ENCODE measurements around the gene ANKRD13D. TPM values are rescaled to one million over a fixed set of nuclear protein-coding genes. Genes with fewer than 3 reads are reported as not detected.

Gene ANKRD13D
- total and polyA plus RNA-seq, 10 donors, result 65.2 to 151 (median 126) TPM

DNA sequence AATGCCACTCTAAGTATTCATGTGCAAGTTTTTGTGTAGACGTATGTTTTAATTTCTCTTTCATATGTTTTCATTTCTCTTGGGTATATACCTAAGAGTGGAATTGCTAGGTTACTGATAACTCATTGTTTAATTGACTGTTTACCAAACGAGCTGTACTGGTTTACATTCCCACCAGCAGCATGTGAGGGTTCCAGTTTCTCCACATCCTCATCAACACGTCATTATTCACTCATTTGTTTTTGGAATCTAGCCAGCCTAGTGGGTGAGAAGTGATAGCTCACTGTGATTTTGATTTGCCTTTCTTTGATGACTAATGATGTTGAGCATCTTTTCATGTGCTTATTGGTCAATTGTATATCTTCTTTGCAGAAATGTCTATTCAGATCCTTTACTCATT, 4.0 kb downstream of the ANKRD13D start:
- intact Hi-C loops (cut with DNase I; ENCODE audit: low total_unique reads), result no loop called here
- H3K9me3 ChIP-seq, result peaks cover 5 to 21% (median 19%) of the 10 kb centered on the region in 8 donors
- no peaks in the 10 kb centered on the region for H3K27me3 ChIP-seq (replicated peaks in 1 of 7)
- H3K36me3 ChIP-seq, result peaks cover 0 to 82% (median 49%) of the 10 kb centered on the region in 6 donors
- H3K27ac ChIP-seq, result peak overlapping the region in 4 of 8 donors; percentile 16 to 100 (median 38)
- 39 to 57% (median 43%) methylated on average over 3 of the region's 3 CpGs for WGBS, 5 donors
- DNase-seq, result no peak
- H3K4me3 ChIP-seq, result no peak overlapping the region
- TF ChIP-seq, protein P1, sequence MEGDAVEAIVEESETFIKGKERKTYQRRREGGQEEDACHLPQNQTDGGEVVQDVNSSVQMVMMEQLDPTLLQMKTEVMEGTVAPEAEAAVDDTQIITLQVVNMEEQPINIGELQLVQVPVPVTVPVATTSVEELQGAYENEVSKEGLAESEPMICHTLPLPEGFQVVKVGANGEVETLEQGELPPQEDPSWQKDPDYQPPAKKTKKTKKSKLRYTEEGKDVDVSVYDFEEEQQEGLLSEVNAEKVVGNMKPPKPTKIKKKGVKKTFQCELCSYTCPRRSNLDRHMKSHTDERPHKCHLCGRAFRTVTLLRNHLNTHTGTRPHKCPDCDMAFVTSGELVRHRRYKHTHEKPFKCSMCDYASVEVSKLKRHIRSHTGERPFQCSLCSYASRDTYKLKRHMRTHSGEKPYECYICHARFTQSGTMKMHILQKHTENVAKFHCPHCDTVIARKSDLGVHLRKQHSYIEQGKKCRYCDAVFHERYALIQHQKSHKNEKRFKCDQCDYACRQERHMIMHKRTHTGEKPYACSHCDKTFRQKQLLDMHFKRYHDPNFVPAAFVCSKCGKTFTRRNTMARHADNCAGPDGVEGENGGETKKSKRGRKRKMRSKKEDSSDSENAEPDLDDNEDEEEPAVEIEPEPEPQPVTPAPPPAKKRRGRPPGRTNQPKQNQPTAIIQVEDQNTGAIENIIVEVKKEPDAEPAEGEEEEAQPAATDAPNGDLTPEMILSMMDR (IDR thresholded peaks at IDR 0.05 in 8 of 11, conservative IDR thresholded peaks at IDR 0.05 in 3 of 11), result no peak
- TF ChIP-seq POLR2AphosphoS5 (IDR thresholded peaks at IDR 0.05) (no peak), POLR2A (IDR thresholded peaks at IDR 0.05) (no peak)
- H3K4me1 ChIP-seq, result peaks cover 19 to 61% (median 52%) of the 10 kb centered on the region in 6 donors

DNA sequence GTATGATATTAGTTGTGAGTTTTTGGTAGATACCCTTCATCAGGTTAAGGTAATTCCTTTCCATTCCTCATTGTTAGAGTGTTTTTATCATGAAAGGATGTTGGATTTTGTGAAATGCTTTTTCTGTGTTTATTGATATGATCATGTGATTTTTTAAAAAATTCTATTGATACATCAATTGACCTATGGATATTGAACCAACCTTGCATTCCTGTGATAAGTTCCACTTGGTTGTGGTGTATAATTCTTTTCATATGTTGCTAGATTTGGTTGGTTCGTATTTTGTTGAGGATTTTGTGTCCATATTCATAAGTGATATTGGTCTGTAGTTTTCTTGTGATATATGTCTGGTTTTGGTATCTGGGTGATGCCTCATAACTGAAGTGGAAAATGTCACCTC, 6.7 kb downstream of the ANKRD13D start:
- 97 to 100% (median 100%) methylated on average over 1 of the region's 1 CpG for WGBS, 5 donors
- DNase-seq, result no peak
- peaks cover 0 to 100% (median 69%) of the 10 kb centered on the region in 6 donors for H3K36me3 ChIP-seq
- no peak overlapping the region for H3K4me3 ChIP-seq
- intact Hi-C loops (cut with DNase I; ENCODE audit: low total_unique reads), result no loop called here
- H3K4me1 ChIP-seq, result peaks cover 4 to 54% (median 29%) of the 10 kb centered on the region in 6 donors
- TF ChIP-seq POLR2AphosphoS5 (IDR thresholded peaks at IDR 0.05) (no peak), POLR2A (IDR thresholded peaks at IDR 0.05) (no peak)
- TF ChIP-seq, protein P1 (IDR thresholded peaks at IDR 0.05 in 8 of 11, conservative IDR thresholded peaks at IDR 0.05 in 3 of 11), result no peak
- no peak overlapping the region for H3K27ac ChIP-seq
- no peaks in the 10 kb centered on the region for H3K27me3 ChIP-seq (replicated peaks in 1 of 7)
- H3K9me3 ChIP-seq, result peaks cover 5 to 21% (median 19%) of the 10 kb centered on the region in 8 donors

DNA sequence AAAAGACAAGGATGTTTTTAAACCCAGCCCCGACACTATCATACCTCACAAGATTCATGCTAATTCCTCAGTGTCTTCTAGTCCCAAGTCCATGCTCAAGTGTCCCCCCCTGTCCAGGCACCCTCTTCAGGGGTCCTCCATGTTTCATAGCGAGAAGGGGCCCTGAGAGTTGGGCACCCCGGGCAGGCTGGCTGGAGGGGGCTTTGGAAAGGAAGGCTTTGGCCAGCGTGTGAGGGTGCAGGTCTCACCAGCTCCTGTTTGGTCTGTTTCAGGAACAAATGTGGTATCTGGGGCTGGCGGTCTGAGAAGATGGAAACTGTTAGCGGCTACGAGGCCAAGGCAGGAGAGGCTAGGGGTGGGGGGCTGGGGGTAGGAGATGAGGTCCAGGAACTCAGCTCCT, 9.7 kb downstream of the ANKRD13D start:
- intact Hi-C loops (cut with DNase I; ENCODE audit: low total_unique reads), result no loop called here
- no peaks in the 10 kb centered on the region for H3K27me3 ChIP-seq (replicated peaks in 1 of 7)
- WGBS, 5 donors, result 91 to 100% (median 94%) methylated on average over 7 of the region's 7 CpGs
- H3K36me3 ChIP-seq, result peaks cover 0 to 90% (median 65%) of the 10 kb centered on the region in 6 donors
- no peak overlapping the region for H3K4me3 ChIP-seq
- TF ChIP-seq POLR2AphosphoS5 (IDR thresholded peaks at IDR 0.05) (no peak), POLR2A (IDR thresholded peaks at IDR 0.05) (no peak)
- TF ChIP-seq, protein P1 (IDR thresholded peaks at IDR 0.05 in 8 of 11, conservative IDR thresholded peaks at IDR 0.05 in 3 of 11), result no peak
- peaks cover 5 to 21% (median 19%) of the 10 kb centered on the region in 8 donors for H3K9me3 ChIP-seq
- DNase-seq, result no peak
- H3K27ac ChIP-seq, result no peak overlapping the region
- peaks cover 5 to 53% (median 23%) of the 10 kb centered on the region in 6 donors for H3K4me1 ChIP-seq

DNA sequence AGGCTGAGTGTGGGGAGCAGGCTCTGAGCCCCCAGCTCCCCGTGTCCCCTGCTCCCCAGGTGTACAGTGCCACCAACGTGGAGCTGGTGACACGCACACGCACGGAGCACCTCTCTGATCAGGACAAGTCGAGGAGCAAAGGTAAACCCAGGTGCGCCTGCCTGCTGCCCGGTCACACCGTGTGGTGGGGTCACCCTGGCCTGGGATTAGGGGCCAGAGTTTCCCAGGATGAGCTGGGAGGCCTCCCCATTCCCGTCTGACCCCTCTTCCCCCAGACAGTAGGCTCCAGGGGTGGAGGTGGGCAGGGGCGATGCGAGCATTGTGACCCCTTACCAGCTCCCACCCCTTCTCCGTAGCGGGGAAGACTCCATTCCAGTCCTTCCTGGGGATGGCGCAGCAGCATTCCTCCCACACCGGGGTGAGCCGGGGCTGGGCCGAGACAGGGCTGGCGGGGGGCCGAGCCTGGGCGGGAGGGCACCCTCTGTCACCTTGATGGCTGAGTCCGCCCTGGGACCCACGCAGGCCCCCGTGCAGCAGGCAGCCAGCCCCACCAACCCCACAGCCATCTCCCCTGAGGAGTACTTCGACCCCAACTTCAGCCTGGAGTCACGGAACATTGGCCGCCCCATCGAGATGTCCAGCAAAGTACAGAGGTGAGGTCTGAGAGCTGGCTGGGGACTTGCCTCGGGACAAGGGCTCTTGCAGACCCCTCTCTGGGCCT, 10.5 kb downstream of the ANKRD13D start:
- peak; percentile 65 for DNase-seq
- peaks cover 0 to 82% (median 61%) of the 10 kb centered on the region in 6 donors for H3K36me3 ChIP-seq
- peak overlapping the region in 1 of 8 donors; percentile 4 for H3K27ac ChIP-seq
- H3K4me1 ChIP-seq, result peaks cover 11 to 53% (median 29%) of the 10 kb centered on the region in 6 donors
- TF ChIP-seq POLR2AphosphoS5 (IDR thresholded peaks at IDR 0.05), result peak in 2 of 3 donors; percentile 5 to 63
- TF ChIP-seq, protein P1 (IDR thresholded peaks at IDR 0.05 in 8 of 11, conservative IDR thresholded peaks at IDR 0.05 in 3 of 11), result no peak
- no peaks in the 10 kb centered on the region for H3K27me3 ChIP-seq (replicated peaks in 1 of 7)
- intact Hi-C loops (cut with DNase I; ENCODE audit: low total_unique reads), result no loop called here
- WGBS, 5 donors, result 93 to 96% (median 94%) methylated on average over 16 to 29 of the region's 29 CpGs
- no peak overlapping the region for H3K4me3 ChIP-seq
- H3K9me3 ChIP-seq, result peaks cover 5 to 21% (median 19%) of the 10 kb centered on the region in 8 donors
